CD14-positive monocyte (primary cell): ENCODE measurements around the gene ORC3. TPM values are rescaled to one million over a fixed set of nuclear protein-coding genes. Genes with fewer than 3 reads are reported as not detected.
A peak's percentile ranks its signal among the peaks of the same experiment; 100 is the strongest.

Experiments
- DNase-seq, 3 donors: peaks; one replicate each; pipeline ENCODE4 v3.0.0-alpha.2; 2011 to 2022
- H2AFZ ChIP-seq: 2 replicates; pipeline ENCODE4 v1.6.0; 2012; ENCODE audit warnings: mild to moderate bottlenecking, low read depth, low read length, inconsistent platforms; ENCODE audit not compliant: insufficient read depth, poor library complexity, severe bottlenecking
- H3K27ac ChIP-seq, 2 donors: 1 replicate in 1 of 2; 2 replicates in 1 of 2; pipeline ENCODE4 v1.5.1; 2012 to 2013; ENCODE audit warnings: low read length in 2 of 2, control low read depth in 1 of 2, inconsistent platforms in 1 of 2, low read depth in 1 of 2, mild to moderate bottlenecking in 1 of 2
- H3K27me3 ChIP-seq, 2 donors: one replicate each; pipeline versions ENCODE4 v1.6.0 to v1.6.1; 2011 to 2013; ENCODE audit warnings: low read length in 2 of 2; ENCODE audit not compliant: control insufficient read depth in 2 of 2, insufficient read depth in 2 of 2
- H3K36me3 ChIP-seq, 2 donors: replicated peaks in 1 of 2; 1 replicate in 1 of 2; 2 replicates in 1 of 2; pipeline versions ENCODE4 v1.5.1 to v1.6.1; 2012 to 2013; ENCODE audit warnings: low read length in 2 of 2, control low read depth in 1 of 2, inconsistent platforms in 1 of 2, mild to moderate bottlenecking in 1 of 2; ENCODE audit not compliant: insufficient read depth in 2 of 2, control insufficient read depth in 1 of 2
- H3K4me1 ChIP-seq, 2 donors: 1 replicate in 1 of 2; 2 replicates in 1 of 2; pipeline versions ENCODE4 v1.5.1 to v1.6.1; 2012 to 2013; ENCODE audit warnings: low read length in 2 of 2, control low read depth in 1 of 2, inconsistent platforms in 1 of 2, mild to moderate bottlenecking in 1 of 2, moderate library complexity in 1 of 2; ENCODE audit not compliant: insufficient read depth in 2 of 2, control insufficient read depth in 1 of 2
- H3K4me2 ChIP-seq: replicated peaks from 2 replicates; pipeline ENCODE3; 2012; ENCODE audit warnings: low read length, moderate library complexity, mild to moderate bottlenecking; ENCODE audit not compliant: poor library complexity, severe bottlenecking; ENCODE audit errors: extremely low read depth
- H3K4me3 ChIP-seq, 3 experiments: fragments of 200-600 bp in 1 of 3; sonication (generic) in 1 of 3; replicated peaks in 1 of 3; 1 replicate in 2 of 3; 2 replicates in 1 of 3; pipeline ENCODE4 v1.5.1; 2011 to 2013; ENCODE audit warnings: low read length in 3 of 3, mild to moderate bottlenecking in 3 of 3, control low read depth in 2 of 3, low read depth in 2 of 3, inconsistent platforms in 1 of 3, moderate library complexity in 1 of 3
- H3K79me2 ChIP-seq: 2 replicates; pipeline ENCODE4 v1.6.0; 2012; ENCODE audit warnings: mild to moderate bottlenecking, control low read depth, inconsistent platforms, low read length, moderate library complexity; ENCODE audit not compliant: insufficient read depth
- H3K9ac ChIP-seq: 2 replicates; pipeline ENCODE4 v1.6.0; 2017; ENCODE audit warnings: low read length, mild to moderate bottlenecking; ENCODE audit not compliant: insufficient read depth, poor library complexity, severe bottlenecking
- H3K9me3 ChIP-seq, 2 donors: replicated peaks in 1 of 2; 1 replicate in 1 of 2; 2 replicates in 1 of 2; pipeline versions ENCODE4 v1.5.1 to v1.6.1; 2012 to 2013; ENCODE audit warnings: low read length in 2 of 2, control low read depth in 1 of 2; ENCODE audit not compliant: control insufficient read depth in 1 of 2, insufficient read depth in 1 of 2
- H4K20me1 ChIP-seq: 2 replicates; pipeline ENCODE4 v1.6.0; 2012; ENCODE audit warnings: mild to moderate bottlenecking, low read length, control low read depth, moderate library complexity; ENCODE audit not compliant: insufficient read depth
- H3K27ac Mint-ChIP-seq, 7 donors: one replicate each; pipeline ENCODE4 v1.8.0; 2020; ENCODE audit warnings: mild to moderate bottlenecking in 7 of 7, mixed read lengths in 7 of 7, moderate library complexity in 6 of 7, inconsistent platforms in 2 of 7
- H3K27me3 Mint-ChIP-seq, 3 donors: one replicate each; pipeline ENCODE4 v1.8.0; 2021 to 2022; ENCODE audit warnings: low read depth in 3 of 3, mild to moderate bottlenecking in 3 of 3, mixed read lengths in 3 of 3, moderate library complexity in 3 of 3, inconsistent platforms in 1 of 3
- H3K36me3 Mint-ChIP-seq, 2 donors: one replicate each; pipeline ENCODE4 v1.8.0; 2020; ENCODE audit warnings: mixed read lengths in 2 of 2, inconsistent platforms in 1 of 2, mild to moderate bottlenecking in 1 of 2
- H3K4me1 Mint-ChIP-seq: one replicate; pipeline ENCODE4 v1.8.0; 2020; ENCODE audit warnings: mild to moderate bottlenecking, mixed read lengths
- H3K4me3 Mint-ChIP-seq, 2 donors: one replicate each; pipeline ENCODE4 v1.8.0; 2020; ENCODE audit warnings: mild to moderate bottlenecking in 2 of 2, mixed read lengths in 2 of 2, moderate library complexity in 1 of 2
- H3K9me3 Mint-ChIP-seq, 7 donors: one replicate each; pipeline ENCODE4 v1.8.0; 2020 to 2022; ENCODE audit warnings: mixed read lengths in 7 of 7, mild to moderate bottlenecking in 6 of 7, moderate library complexity in 6 of 7, inconsistent platforms in 2 of 7
- CTCF ChIP-seq: fragments of 200-600 bp; IDR thresholded peaks from one replicate; pipeline ENCODE4 v1.8.0; 2022; ENCODE audit warnings: antibody characterized with exemption, mild to moderate bottlenecking
- WGBS: methylation state at CpG from one replicate; pipeline ENCODE4 v1.1.5; 2013; ENCODE audit warnings: missing lambda C conversion rate; ENCODE audit not compliant: insufficient coverage; 5-methylcytosine and 5-hydroxymethylcytosine counted together
- intact Hi-C, 2 donors: fragments of 100-400 bp; cut with micrococcal nuclease; formaldehyde crosslinking; loops; one replicate each; pipeline versions ENCODE4 v1.15.0 to v1.15.1; 2023
- polyA plus RNA-seq, 3 donors: library from polyadenylated mRNA; depleted of rRNA in 1 of 3; unstranded in 2 of 3; stranded (reverse) in 1 of 3; fragments of 300-500 nt in 2 of 3; fragments of >200 nt in 1 of 3; fragmentation: Illumina TruSeq in 2 of 3; gene quantifications; 1 replicate in 2 of 3; 2 replicates in 1 of 3; pipeline ENCODE4 v1.2.3, GENCODE V29; 2012 to 2021

The ORC3 gene
- polyA plus RNA-seq, 3 donors = 9.1 to 20.7 (median 16.2) TPM

DNA sequence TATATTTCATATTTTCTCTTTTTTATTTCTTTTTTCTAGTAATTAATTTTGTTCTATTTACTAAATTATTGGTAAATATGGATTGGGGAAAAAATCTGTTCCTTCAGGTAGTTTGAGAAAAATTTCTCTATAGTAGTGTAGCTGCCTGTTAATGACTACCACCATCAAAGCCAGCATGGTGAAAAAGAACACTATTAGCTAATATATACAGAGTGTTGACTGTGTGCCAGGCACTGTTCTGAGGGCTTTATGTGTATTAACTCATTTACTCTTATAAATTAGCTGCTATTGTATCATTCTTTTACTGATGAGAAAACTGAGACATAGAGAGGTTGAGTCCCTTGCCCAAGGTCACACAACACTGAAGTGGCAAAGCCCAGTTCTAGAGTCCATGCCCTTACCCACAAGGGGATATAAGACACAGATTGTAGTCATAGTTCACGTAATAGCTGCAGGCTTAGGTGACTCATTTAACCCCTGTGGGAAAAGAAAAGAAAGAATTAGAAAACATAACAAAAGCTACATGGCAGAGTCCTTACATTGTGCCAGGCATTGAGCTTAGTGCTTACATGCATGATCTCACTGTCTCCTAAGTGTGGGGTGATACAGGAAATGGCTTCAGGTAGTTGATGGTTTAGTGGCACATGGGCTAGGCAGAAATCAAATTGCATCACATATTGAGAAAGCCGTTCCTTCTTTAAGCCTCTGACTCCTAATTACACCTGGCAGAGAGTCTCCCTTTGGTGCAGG lies 124.3 kb downstream of the ORC3 start:
- peaks cover 35 to 39% of the 10 kb centered on the region in 2 donors for H3K4me1 ChIP-seq
- no peaks in the 10 kb centered on the region for H3K9me3 ChIP-seq
- H2AFZ ChIP-seq = no peak overlapping the region
- H3K27me3 ChIP-seq = no peaks in the 10 kb centered on the region
- H3K27me3 Mint-ChIP-seq = no peaks in the 10 kb centered on the region
- no peaks in the 10 kb centered on the region for H3K36me3 ChIP-seq
- no peaks in the 10 kb centered on the region for H4K20me1 ChIP-seq
- 40% methylated on average over 1 of the region's 2 CpGs for WGBS
- peak overlapping the region; percentile 72 to 96 (median 84) for H3K27ac Mint-ChIP-seq
- H3K4me1 Mint-ChIP-seq = peaks cover 43% of the 10 kb centered on the region
- no peaks in the 10 kb centered on the region for H3K9me3 Mint-ChIP-seq
- peak in 2 of 3 donors; percentile 71 to 79 for DNase-seq
- H3K9ac ChIP-seq = no peak overlapping the region
- no peaks in the 10 kb centered on the region for H3K36me3 Mint-ChIP-seq
- H3K27ac ChIP-seq = peak overlapping the region in 1 of 2 donors; percentile 52
- H3K4me3 Mint-ChIP-seq = no peak overlapping the region
- no peak for TF ChIP-seq CTCF
- H3K79me2 ChIP-seq = no peaks in the 10 kb centered on the region
- intact Hi-C loops = no loop called here
- no peak overlapping the region for H3K4me2 ChIP-seq
- H3K4me3 ChIP-seq = no peak overlapping the region

Other genes starting within 250 kb of the ORC3 start
- under 1 TPM in 2 of 3 donors, not detected in 1; 0.26 to 0.27 TPM for gene C6orf163, start 245.3 kb upstream of the ORC3 start, polyA plus RNA-seq
- gene CFAP206, start 182.2 kb upstream of the ORC3 start, polyA plus RNA-seq = not detected
- gene SLC35A1, start 117.2 kb upstream of the ORC3 start, polyA plus RNA-seq = 100 to 1,000 TPM in 1 of 3 donors, 10 to 100 TPM in 2; 44.6 to 103 (median 90.6) TPM
- 10 to 100 TPM in 2 of 3 donors, 1 to 10 TPM in 1; 8.6 to 33.0 (median 27.3) TPM for gene RARS2, start 148 bp upstream of the ORC3 start, polyA plus RNA-seq
- gene AKIRIN2, start 112.1 kb downstream of the ORC3 start, polyA plus RNA-seq = 100 to 1,000 TPM; 102 to 145 (median 118) TPM